NB4 (cell line): ENCODE results near the gene AGPAT1.

Experiments used
- DNase-seq: peaks from one replicate; pipeline ENCODE4 v3.0.0; 2010; ENCODE audit warnings: low read depth
- H3K4me3 ChIP-seq: one replicate; pipeline ENCODE4 v1.5.1; 2011; ENCODE audit warnings: mild to moderate bottlenecking, low read depth, low read length, moderate library complexity
- CTCF ChIP-seq: IDR thresholded peaks from one replicate; pipeline ENCODE4 v1.5.1; 2012; ENCODE audit warnings: low read depth, low read length
- MAX ChIP-seq: IDR thresholded peaks from 2 replicates; pipeline ENCODE4 v1.6.1; 2011; ENCODE audit warnings: low read depth, low read length
- MYC ChIP-seq: IDR thresholded peaks from 2 replicates; pipeline ENCODE4 v1.6.1; 2011; ENCODE audit warnings: low read depth, low read length
- POLR2A ChIP-seq: IDR thresholded peaks from 2 replicates; pipeline ENCODE4 v1.6.1; 2011; ENCODE audit warnings: mild to moderate bottlenecking; ENCODE audit not compliant: insufficient read length; ENCODE audit errors: extremely low read depth

AGPAT1 gene

GRCh38 chr6:32175711-32176475 lies at the start of gene AGPAT1:
Gene AGPAT1 (minus strand): TSS chr6:32176084. CDS start chr6:32171496, 4,588 bp downstream.
- peak; percentile 98 for DNase-seq
- peak; percentile 43 for TF ChIP-seq POLR2A
- TF ChIP-seq MAX, result no peak

GRCh38 chr6:32224696-32225095 lies 48.8 kb upstream of the AGPAT1 start:
- DNase-seq, result no peak
- TF ChIP-seq CTCF (no peak), POLR2A (no peak), MAX (no peak), MYC (no peak)
- no peak overlapping the region for H3K4me3 ChIP-seq

More at GRCh38 chr6:32175711-32176475, at the start of gene AGPAT1:
- peak within 1 kb of the TSS; percentile 96 for H3K4me3 ChIP-seq

GRCh38 chr6:32223258-32224235 lies 47.7 kb upstream of the AGPAT1 start, which contains the start of gene NOTCH4:
Gene NOTCH4 (minus strand): TSS chr6:32224067. CDS start chr6:32223928, 139 bp downstream.
- no peak within 1 kb of the TSS for H3K4me3 ChIP-seq
- DNase-seq, result no peak
- TF ChIP-seq MYC, result no peak

GRCh38 chr6:32222333-32223230 lies 46.7 kb upstream of the AGPAT1 start:
- TF ChIP-seq MYC (no peak), MAX (no peak), POLR2A (no peak), CTCF (no peak)
- no peak overlapping the region for H3K4me3 ChIP-seq
- DNase-seq, result no peak

GRCh38 chr6:32220021-32220420 lies 44.1 kb upstream of the AGPAT1 start:
- no peak overlapping the region for H3K4me3 ChIP-seq
- no peak for DNase-seq
- TF ChIP-seq MAX (no peak), POLR2A (no peak), CTCF (no peak), MYC (no peak)

GRCh38 chr6:32218167-32218566 lies 42.3 kb upstream of the AGPAT1 start:
- H3K4me3 ChIP-seq, result no peak overlapping the region
- no peak for DNase-seq
- no peak for TF ChIP-seq CTCF
- no peak for TF ChIP-seq MYC
- TF ChIP-seq POLR2A, result no peak
- no peak for TF ChIP-seq MAX
